Transverse colon (tissue), 4 donors: ENCODE data around the gene PANX2. TPM values are rescaled to one million over a fixed set of nuclear protein-coding genes. Genes with fewer than 3 reads are reported as not detected.
A peak's percentile ranks its signal among the peaks of the same experiment; 100 is the strongest.

Source experiments
- DNase-seq: peaks from one replicate; pipeline ENCODE4 v3.0.0-alpha.2; 2019
- H3K27ac ChIP-seq, 4 donors: fragments of 200-600 bp; sonication (generic); 2 replicates each; pipeline ENCODE4 v1.5.1; 2016 to 2018; ENCODE audit warnings: inconsistent platforms in 4 of 4
- H3K27me3 ChIP-seq: fragments of 200-600 bp; sonication (generic); 2 replicates; pipeline ENCODE4 v1.5.1; 2017; ENCODE audit warnings: inconsistent platforms
- H3K36me3 ChIP-seq, 4 donors: fragments of 200-600 bp; sonication (generic); 2 replicates each; pipeline ENCODE4 v1.5.1; 2017 to 2019; ENCODE audit warnings: inconsistent platforms in 4 of 4
- H3K4me1 ChIP-seq, 4 donors: fragments of 200-600 bp; sonication (generic); 2 replicates each; pipeline ENCODE4 v1.5.1; 2017 to 2020; ENCODE audit warnings: inconsistent platforms in 4 of 4
- H3K4me3 ChIP-seq, 4 donors: fragments of 200-600 bp; sonication (generic); 1 replicate in 1 of 4; 2 replicates in 3 of 4; pipeline versions ENCODE4 v1.5.1 to v1.6.1; 2017 to 2019; ENCODE audit warnings: inconsistent platforms in 4 of 4
- H3K9me3 ChIP-seq, 2 donors: fragments of 200-600 bp; sonication (generic); 2 replicates each; pipeline ENCODE4 v1.5.1; 2017 to 2019; ENCODE audit warnings: inconsistent platforms in 2 of 2
- EP300 ChIP-seq: sonication (generic); formaldehyde crosslinking; IDR thresholded peaks from one replicate; pipeline ENCODE4 v1.6.1; 2017; ENCODE audit warnings: antibody characterized with exemption, low read depth
- POLR2A ChIP-seq: fragments of 450-650 bp; IDR thresholded peaks from one replicate; pipeline ENCODE4 v1.6.1; 2016; ENCODE audit warnings: antibody characterized with exemption, mild to moderate bottlenecking, moderate library complexity
- POLR2AphosphoS5 ChIP-seq, 3 donors: sonication (generic); formaldehyde crosslinking; IDR thresholded peaks; one replicate each; pipeline ENCODE4 v1.6.1; 2016; ENCODE audit warnings: antibody characterized with exemption in 3 of 3
- WGBS, 2 donors: methylation state at CpG; one replicate each; pipeline ENCODE4 v1.1.5; 2018; ENCODE audit warnings: low coverage in 1 of 2; 5-methylcytosine and 5-hydroxymethylcytosine counted together
- in situ Hi-C, 4 donors: fragments of 200-750 bp; cut with MboI; loops; one replicate each; pipeline versions ENCODE4 v1.15.0 to v1.15.1; 2017; ENCODE audit warnings: low sequenced_read_pairs in 3 of 4, low pct_ligation_motif_present in 1 of 4, low pct_unique_long_range_greater_than_20kb in 1 of 4
- intact Hi-C: fragments of 100-400 bp; cut with DNase I; formaldehyde crosslinking; loops from one replicate; pipeline ENCODE4 v1.15.1; 2023; ENCODE audit warnings: low total_unique reads
- total RNA-seq, 4 donors: library from RNA; depleted of rRNA; stranded (reverse); fragments of >200 nt; gene quantifications; one replicate each; pipeline ENCODE4 v1.1.0, GENCODE V29; 2016
- TF ChIP-seq, protein P1 (sequence below), 5 experiments: fragments of 200-600 bp in 3 of 5; fragments of 450-650 bp in 2 of 5; sonication (generic) in 3 of 5; IDR thresholded peaks; 1 replicate in 2 of 5; 2 replicates in 3 of 5; pipeline ENCODE4 v1.5.1; 2016 to 2017; ENCODE audit warnings: antibody characterized with exemption in 5 of 5, inconsistent platforms in 3 of 5, mild to moderate bottlenecking in 2 of 5, moderate library complexity in 1 of 5

PANX2 gene
- total RNA-seq, 4 donors from 2014 or later: 0.32 TPM; not detected in 3

DNA sequence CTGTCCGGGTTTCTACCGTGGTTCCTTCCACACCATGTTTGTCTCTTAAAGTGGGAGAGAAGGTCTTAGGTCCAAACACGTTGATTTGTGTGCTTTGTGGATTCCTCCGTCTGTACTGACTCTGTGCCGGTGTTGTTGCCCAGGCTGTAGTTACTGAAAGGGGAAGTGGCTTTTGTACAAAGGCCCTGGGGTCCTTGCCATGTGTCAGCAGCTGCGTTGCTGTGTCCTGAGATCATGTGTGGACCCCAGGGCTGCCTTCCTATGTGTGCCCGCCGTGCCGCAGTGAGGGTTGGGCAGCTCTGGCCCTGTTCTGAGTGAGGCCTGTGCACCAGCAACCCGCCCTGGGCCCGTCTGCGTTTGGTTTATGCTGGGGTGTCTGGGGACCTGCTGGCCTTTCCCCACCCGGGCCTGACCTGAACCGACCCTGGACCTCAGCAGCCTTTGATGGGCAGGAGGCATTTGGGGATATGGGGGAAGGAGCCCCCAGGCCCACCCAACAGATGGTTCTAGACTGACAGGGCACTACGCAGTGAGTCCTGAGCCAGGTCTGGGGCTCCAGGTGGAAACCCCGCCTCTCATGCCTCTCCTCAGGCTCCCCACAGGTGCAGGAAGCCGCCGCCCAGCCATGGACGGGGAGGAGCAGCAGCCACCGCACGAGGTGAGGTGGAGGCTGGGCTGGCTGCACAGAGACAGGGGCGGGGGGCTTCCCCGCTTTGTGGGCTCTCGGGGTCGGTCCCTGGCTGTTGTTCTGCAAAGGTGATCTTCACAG, 22.1 kb downstream of the PANX2 start:
- peaks cover 0 to 6% (median 2%) of the 10 kb centered on the region in 4 donors for H3K36me3 ChIP-seq

DNA sequence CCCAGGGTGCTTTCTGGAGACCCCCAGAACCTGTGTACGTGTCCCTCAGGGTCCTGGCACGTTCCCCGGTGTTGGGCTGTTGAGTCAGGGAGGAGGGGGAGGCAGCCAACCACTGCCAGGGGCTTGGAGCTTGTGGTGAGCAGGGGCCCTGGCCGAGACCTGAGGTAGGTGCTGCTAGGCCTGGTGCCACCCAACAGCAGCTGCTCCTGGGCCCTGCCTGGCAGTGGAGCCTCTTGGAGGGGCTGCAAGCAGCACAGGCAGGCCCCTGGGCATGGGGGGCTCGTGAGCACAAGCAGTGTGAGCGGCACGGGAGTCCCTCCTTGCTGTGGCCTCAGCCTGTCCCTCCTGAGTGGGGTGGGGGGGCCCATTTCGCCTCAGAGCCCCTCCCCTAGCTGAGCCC, 23.1 kb downstream of the PANX2 start:
- Histone ChIP-seq H3K27ac (no peak overlapping the region), H3K4me1 (peaks cover 24 to 44% (median 38%) of the 10 kb centered on the region in 4 donors), H3K4me3 (no peak overlapping the region), H3K36me3 (peaks cover 0 to 6% (median 2%) of the 10 kb centered on the region in 4 donors), H3K9me3 (no peaks in the 10 kb centered on the region), H3K27me3 (no peaks in the 10 kb centered on the region)
- intact Hi-C loops (no loop called here), in situ Hi-C loops (no loop called here)
- 93% methylated on average over 2 of the region's 8 CpGs; no CpG with 5 or more reads in 1 of the 2 donors for WGBS, 2 donors
- TF ChIP-seq POLR2AphosphoS5 (IDR thresholded peaks at IDR 0.05) (no peak), POLR2A (no peak), EP300 (no peak)
- TF ChIP-seq, protein P1, sequence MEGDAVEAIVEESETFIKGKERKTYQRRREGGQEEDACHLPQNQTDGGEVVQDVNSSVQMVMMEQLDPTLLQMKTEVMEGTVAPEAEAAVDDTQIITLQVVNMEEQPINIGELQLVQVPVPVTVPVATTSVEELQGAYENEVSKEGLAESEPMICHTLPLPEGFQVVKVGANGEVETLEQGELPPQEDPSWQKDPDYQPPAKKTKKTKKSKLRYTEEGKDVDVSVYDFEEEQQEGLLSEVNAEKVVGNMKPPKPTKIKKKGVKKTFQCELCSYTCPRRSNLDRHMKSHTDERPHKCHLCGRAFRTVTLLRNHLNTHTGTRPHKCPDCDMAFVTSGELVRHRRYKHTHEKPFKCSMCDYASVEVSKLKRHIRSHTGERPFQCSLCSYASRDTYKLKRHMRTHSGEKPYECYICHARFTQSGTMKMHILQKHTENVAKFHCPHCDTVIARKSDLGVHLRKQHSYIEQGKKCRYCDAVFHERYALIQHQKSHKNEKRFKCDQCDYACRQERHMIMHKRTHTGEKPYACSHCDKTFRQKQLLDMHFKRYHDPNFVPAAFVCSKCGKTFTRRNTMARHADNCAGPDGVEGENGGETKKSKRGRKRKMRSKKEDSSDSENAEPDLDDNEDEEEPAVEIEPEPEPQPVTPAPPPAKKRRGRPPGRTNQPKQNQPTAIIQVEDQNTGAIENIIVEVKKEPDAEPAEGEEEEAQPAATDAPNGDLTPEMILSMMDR (IDR thresholded peaks at IDR 0.05): no peak
- DNase-seq: no peak

More for the DNA sequence above, 22.1 kb downstream of the PANX2 start:
- in situ Hi-C loops: no loop called here
- Histone ChIP-seq H3K4me1 (peaks cover 24 to 54% (median 43%) of the 10 kb centered on the region in 4 donors), H3K4me3 (no peak overlapping the region), H3K9me3 (no peaks in the 10 kb centered on the region), H3K27me3 (no peaks in the 10 kb centered on the region), H3K27ac (peak overlapping the region; percentile 80 to 93 (median 88))
- TF ChIP-seq EP300: no peak
- TF ChIP-seq POLR2AphosphoS5 (IDR thresholded peaks at IDR 0.05): peak in 1 of 3 donors; percentile 10
- no peak for TF ChIP-seq POLR2A
- TF ChIP-seq, protein P1 (IDR thresholded peaks at IDR 0.05): no peak
- 64% methylated on average over 18 of the region's 25 CpGs; no CpG with 5 or more reads in 1 of the 2 donors for WGBS, 2 donors
- DNase-seq: peak; percentile 64
- intact Hi-C loops: no loop called here

DNA sequence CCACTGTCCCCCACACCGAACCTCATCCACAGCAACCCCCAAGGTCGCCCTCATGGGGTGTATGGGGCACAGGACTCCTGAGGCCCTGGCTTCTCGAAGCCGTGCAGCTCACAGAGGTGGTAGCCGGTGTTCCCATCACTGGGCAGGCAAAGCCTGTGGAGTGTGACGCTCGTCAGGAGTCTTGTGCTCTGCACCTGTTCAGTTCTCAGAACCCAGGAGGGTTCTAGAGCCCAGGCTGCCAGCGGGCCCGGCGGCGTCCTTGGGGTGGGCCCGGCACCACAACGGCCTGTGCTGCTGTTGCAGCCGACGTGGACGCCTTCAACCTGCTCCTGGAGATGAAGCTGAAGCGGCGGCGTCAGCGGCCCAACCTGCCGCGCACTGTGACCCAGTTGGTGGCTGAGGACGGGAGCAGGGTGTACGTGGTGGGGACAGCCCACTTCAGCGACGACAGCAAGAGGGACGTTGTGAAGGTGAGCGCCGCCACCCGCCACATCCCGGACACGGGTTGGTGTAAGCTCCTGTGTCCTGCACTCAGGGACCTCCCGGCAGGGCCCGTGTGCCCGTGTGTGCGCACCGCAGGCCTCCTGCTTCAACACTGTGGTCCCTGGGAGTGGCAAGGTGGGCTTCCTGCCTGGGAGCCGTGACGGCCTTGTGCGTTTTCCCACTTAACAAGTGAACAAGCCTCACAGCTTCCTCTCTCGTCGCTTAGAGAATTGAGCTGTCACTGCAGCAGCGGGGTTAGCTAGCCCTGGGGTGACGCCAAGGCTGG, 23.7 kb downstream of the PANX2 start:
- H3K27me3 ChIP-seq: no peaks in the 10 kb centered on the region
- H3K4me1 ChIP-seq: peaks cover 21 to 38% (median 32%) of the 10 kb centered on the region in 4 donors
- no peaks in the 10 kb centered on the region for H3K9me3 ChIP-seq
- intact Hi-C loops: no loop called here
- 91% methylated on average over 31 of the region's 44 CpGs; no CpG with 5 or more reads in 1 of the 2 donors for WGBS, 2 donors
- no peak for DNase-seq
- TF ChIP-seq POLR2AphosphoS5 (IDR thresholded peaks at IDR 0.05) (no peak), EP300 (no peak), POLR2A (no peak)
- TF ChIP-seq, protein P1 (IDR thresholded peaks at IDR 0.05): no peak
- in situ Hi-C loops: no loop called here
- peaks cover 0 to 6% (median 2%) of the 10 kb centered on the region in 4 donors for H3K36me3 ChIP-seq
- H3K4me3 ChIP-seq: no peak overlapping the region
- no peak overlapping the region for H3K27ac ChIP-seq

DNA sequence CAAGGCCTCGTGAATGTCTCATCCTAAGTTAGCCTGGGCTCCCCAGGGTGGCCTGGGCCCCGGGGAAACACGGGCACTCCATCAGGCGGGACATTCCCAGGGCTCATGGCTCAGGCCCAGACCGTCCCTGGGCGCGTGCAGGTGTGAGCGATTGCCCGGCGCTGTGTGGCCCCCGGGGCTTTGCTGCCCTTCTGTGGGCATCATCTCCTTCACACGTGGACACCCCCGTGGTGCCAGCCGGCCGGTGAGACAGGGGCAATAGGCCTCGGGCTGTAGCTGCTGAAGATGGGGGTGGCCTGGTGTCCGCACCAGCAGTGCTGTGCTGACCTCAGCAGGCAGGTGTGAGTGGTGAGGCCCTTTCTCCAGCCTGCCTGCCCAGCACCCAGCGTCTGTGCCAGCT, 25.7 kb downstream of the PANX2 start:
- Histone ChIP-seq H3K27me3 (no peaks in the 10 kb centered on the region), H3K9me3 (no peaks in the 10 kb centered on the region), H3K4me3 (no peak overlapping the region), H3K36me3 (peaks cover 0 to 6% (median 2%) of the 10 kb centered on the region in 4 donors), H3K27ac (no peak overlapping the region), H3K4me1 (peaks cover 12 to 28% (median 22%) of the 10 kb centered on the region in 4 donors)
- TF ChIP-seq EP300 (no peak), POLR2AphosphoS5 (IDR thresholded peaks at IDR 0.05) (no peak), POLR2A (no peak)
- TF ChIP-seq, protein P1 (IDR thresholded peaks at IDR 0.05): no peak
- in situ Hi-C loops (no loop called here), intact Hi-C loops (no loop called here)
- DNase-seq: no peak
- WGBS, 2 donors: 89% methylated on average over 11 of the region's 18 CpGs; no CpG with 5 or more reads in 1 of the 2 donors
